MCF 10A (cell line): ENCODE data around the gene FGF16. TPM values are rescaled to one million over a fixed set of nuclear protein-coding genes. Genes with fewer than 3 reads are reported as not detected.

ENCODE experiments used
- BruUV-seq: library from RNA; stranded (reverse); fragments of 400-500 nt; replicated peaks from 2 replicates; lab custom pipeline; 2021; lab: Mats Ljungman, UMichigan
- CTCF ChIA-PET: fragments of 300-600 bp; sonication (Branson Sonifier 250); formaldehyde crosslinking; extraction: SDS; loops from one replicate; lab custom pipeline; 2021; ENCODE audit warnings: antibody characterized with exemption, inconsistent platforms; lab: Yijun Ruan, JAX
- POLR2A ChIA-PET: fragments of 300-600, 350-650 bp; sonication (Branson Sonifier 250); formaldehyde crosslinking; extraction: SDS; loops from one replicate; lab custom pipeline; 2020; ENCODE audit warnings: antibody characterized with exemption, inconsistent platforms; lab: Yijun Ruan, JAX
- DNase-seq: peaks from one replicate; pipeline ENCODE4 v3.0.0-alpha.2; 2018; ENCODE audit not compliant: unreplicated experiment
- H3K27ac Mint-ChIP-seq: one replicate; pipeline ENCODE4 v1.8.0; 2022; ENCODE audit warnings: mild to moderate bottlenecking, low read depth, mixed read lengths; ENCODE audit not compliant: unreplicated experiment
- H3K27me3 Mint-ChIP-seq: one replicate; pipeline ENCODE4 v1.8.0; 2022; ENCODE audit warnings: mixed read lengths; ENCODE audit not compliant: insufficient read depth, unreplicated experiment
- H3K36me3 Mint-ChIP-seq: one replicate; pipeline ENCODE4 v1.8.0; 2022; ENCODE audit warnings: mild to moderate bottlenecking, moderate library complexity, mixed read lengths; ENCODE audit not compliant: insufficient read depth, unreplicated experiment
- H3K4me1 Mint-ChIP-seq: one replicate; pipeline ENCODE4 v1.8.0; 2022; ENCODE audit warnings: mixed read lengths; ENCODE audit not compliant: insufficient read depth, unreplicated experiment
- H3K4me3 Mint-ChIP-seq: one replicate; pipeline ENCODE4 v1.8.0; 2022; ENCODE audit warnings: mild to moderate bottlenecking, moderate library complexity, mixed read lengths; ENCODE audit not compliant: unreplicated experiment
- H3K9me3 Mint-ChIP-seq: one replicate; pipeline ENCODE4 v1.8.0; 2022; ENCODE audit warnings: mixed read lengths; ENCODE audit not compliant: unreplicated experiment
- intact Hi-C: fragments of 100-400 bp; cut with micrococcal nuclease; formaldehyde crosslinking; loops from 2 replicates; pipeline ENCODE4 v1.14.1; 2022
- total RNA-seq: library from RNA; stranded (reverse); gene quantifications from 2 replicates; pipeline ENCODE4 v1.2.3, GENCODE V29; 2022
- TF ChIP-seq, protein P1 (sequence below): fragments of 200-600 bp; IDR thresholded peaks from one replicate; pipeline ENCODE4 v1.8.0; 2022; ENCODE audit warnings: antibody characterized with exemption, mild to moderate bottlenecking; ENCODE audit not compliant: unreplicated experiment

Gene FGF16
- total RNA-seq, 1 experiment from 2014 or later = not detected

GRCh38 chrX:77444075-77444474 is 3.1 kb upstream of the FGF16 start:
- no TSS peak for BruUV-seq

DNA sequence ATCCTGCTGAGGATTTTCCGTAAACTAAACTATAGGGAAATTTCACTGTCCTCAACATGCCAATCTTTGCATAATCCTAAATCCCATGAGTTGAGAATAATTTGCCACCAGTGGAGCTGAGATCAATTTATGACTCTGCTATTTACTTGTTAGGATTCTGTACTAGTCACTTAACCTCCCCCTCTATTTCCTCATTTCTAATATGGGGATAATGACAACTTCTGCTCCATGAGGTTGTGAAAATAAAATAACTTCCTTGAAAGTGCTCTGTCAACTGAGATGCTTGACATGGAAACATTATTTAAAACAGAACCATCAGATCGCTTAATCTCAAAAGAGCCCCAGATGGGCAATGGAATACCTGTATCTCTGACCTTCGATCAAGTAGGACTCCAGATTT is 2.6 kb upstream of the FGF16 start:
- Mint-ChIP-seq H3K27me3 (no peaks in the 10 kb centered on the region), H3K4me1 (peaks cover 11% of the 10 kb centered on the region), H3K36me3 (no peaks in the 10 kb centered on the region), H3K27ac (no peak overlapping the region), H3K4me3 (no peak overlapping the region), H3K9me3 (no peaks in the 10 kb centered on the region)
- no peak for DNase-seq
- intact Hi-C loops = no loop called here
- BruUV-seq = no TSS peak
- CTCF ChIA-PET = no interaction called here
- POLR2A ChIA-PET = no interaction called here
- TF ChIP-seq, protein P1, sequence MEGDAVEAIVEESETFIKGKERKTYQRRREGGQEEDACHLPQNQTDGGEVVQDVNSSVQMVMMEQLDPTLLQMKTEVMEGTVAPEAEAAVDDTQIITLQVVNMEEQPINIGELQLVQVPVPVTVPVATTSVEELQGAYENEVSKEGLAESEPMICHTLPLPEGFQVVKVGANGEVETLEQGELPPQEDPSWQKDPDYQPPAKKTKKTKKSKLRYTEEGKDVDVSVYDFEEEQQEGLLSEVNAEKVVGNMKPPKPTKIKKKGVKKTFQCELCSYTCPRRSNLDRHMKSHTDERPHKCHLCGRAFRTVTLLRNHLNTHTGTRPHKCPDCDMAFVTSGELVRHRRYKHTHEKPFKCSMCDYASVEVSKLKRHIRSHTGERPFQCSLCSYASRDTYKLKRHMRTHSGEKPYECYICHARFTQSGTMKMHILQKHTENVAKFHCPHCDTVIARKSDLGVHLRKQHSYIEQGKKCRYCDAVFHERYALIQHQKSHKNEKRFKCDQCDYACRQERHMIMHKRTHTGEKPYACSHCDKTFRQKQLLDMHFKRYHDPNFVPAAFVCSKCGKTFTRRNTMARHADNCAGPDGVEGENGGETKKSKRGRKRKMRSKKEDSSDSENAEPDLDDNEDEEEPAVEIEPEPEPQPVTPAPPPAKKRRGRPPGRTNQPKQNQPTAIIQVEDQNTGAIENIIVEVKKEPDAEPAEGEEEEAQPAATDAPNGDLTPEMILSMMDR = no peak

More at GRCh38 chrX:77444075-77444474, 3.1 kb upstream of the FGF16 start:
- Mint-ChIP-seq H3K27ac (no peak overlapping the region), H3K36me3 (no peaks in the 10 kb centered on the region), H3K27me3 (no peaks in the 10 kb centered on the region), H3K4me3 (no peak overlapping the region), H3K9me3 (no peaks in the 10 kb centered on the region), H3K4me1 (peaks cover 11% of the 10 kb centered on the region)
- intact Hi-C loops = no loop called here
- POLR2A ChIA-PET = no interaction called here
- no peak for DNase-seq
- CTCF ChIA-PET = no interaction called here
- TF ChIP-seq, protein P1 = no peak

GRCh38 chrX:77446029-77446585 is 1.1 kb upstream of the FGF16 start:
- BruUV-seq = no TSS peak
- H3K9me3 Mint-ChIP-seq = no peaks in the 10 kb centered on the region
- H3K36me3 Mint-ChIP-seq = no peaks in the 10 kb centered on the region
- peak overlapping the region; percentile 12 for H3K4me3 Mint-ChIP-seq
- POLR2A ChIA-PET = no interaction called here
- TF ChIP-seq, protein P1 = no peak
- CTCF ChIA-PET = no interaction called here
- intact Hi-C loops = no loop called here
- peaks cover 13% of the 10 kb centered on the region for H3K4me1 Mint-ChIP-seq
- H3K27ac Mint-ChIP-seq = no peak overlapping the region
- DNase-seq = no peak
- no peaks in the 10 kb centered on the region for H3K27me3 Mint-ChIP-seq

DNA sequence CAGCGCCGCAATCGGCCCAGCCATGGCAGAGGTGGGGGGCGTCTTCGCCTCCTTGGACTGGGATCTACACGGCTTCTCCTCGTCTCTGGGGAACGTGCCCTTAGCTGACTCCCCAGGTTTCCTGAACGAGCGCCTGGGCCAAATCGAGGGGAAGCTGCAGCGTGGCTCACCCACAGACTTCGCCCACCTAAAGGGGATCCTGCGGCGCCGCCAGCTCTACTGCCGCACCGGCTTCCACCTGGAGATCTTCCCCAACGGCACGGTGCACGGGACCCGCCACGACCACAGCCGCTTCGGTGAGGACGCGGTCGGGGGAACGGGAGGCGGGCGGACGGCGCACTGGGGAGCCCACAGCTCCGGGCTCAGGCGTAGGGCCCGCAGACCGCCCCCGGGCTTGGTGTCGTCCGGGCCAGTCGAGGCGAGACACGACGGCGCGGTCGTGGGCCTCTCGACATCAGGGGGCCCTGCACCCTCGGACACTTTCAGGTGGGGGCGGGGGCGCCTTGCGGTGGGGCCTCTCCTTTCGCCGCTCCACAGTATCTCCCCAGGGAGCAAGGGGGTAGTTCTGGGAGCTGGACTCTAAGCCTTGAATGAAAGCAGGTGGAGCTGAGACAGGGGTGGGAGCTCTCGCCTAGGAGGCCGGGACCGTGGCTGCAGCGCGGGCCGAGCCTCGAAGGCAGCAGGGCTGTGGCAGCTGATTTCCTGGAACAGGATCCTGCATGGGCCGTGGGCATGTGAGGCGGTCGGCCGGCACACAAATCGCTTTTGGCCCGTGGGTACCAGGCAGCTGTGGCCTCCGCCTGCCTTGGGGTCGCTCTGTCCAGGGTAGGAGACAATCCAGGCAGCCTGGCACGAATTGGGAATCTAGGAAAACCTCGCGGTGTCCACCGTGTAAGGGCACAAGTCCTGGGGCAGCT is 722 bp downstream of the FGF16 start:
- Mint-ChIP-seq H3K4me3 (no peak overlapping the region), H3K27me3 (no peaks in the 10 kb centered on the region), H3K4me1 (peaks cover 5% of the 10 kb centered on the region), H3K9me3 (no peaks in the 10 kb centered on the region), H3K36me3 (no peaks in the 10 kb centered on the region), H3K27ac (no peak overlapping the region)
- TF ChIP-seq, protein P1 = no peak
- DNase-seq = no peak
- POLR2A ChIA-PET = no interaction called here
- no TSS peak for BruUV-seq
- intact Hi-C loops = no loop called here
- CTCF ChIA-PET = no interaction called here
